IPS-NIHi11 (cell line): ENCODE measurements around the gene STEAP2.
"Not testable (repeated sequence)": the region's sequence is repeated elsewhere in the genome, so short reads cannot be mapped to it uniquely, and the experiment has no call there.

ENCODE experiments used
- DNase-seq: peaks from one replicate; pipeline ENCODE4 v3.0.0; 2012; ENCODE audit warnings: mixed read lengths, low spot score

Gene STEAP2

DNA sequence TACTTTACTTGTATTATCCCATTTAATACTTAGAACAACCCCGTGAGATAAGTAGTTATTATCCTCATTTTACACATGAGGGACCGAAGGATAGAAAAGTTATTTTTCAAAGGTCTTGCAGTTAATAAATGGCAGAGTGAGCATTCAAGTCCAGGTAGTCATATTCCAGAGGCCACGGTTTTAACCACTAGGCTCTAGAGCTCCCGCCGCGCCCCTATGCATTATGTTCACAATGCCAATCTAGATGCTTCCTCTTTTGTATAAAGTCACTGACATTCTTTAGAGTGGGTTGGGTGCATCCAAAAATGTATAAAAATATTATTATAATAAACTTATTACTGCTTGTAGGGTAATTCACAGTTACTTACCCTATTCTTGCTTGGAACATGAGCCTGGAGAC is 22.0 kb downstream of the STEAP2 start:
- no peak for DNase-seq

DNA sequence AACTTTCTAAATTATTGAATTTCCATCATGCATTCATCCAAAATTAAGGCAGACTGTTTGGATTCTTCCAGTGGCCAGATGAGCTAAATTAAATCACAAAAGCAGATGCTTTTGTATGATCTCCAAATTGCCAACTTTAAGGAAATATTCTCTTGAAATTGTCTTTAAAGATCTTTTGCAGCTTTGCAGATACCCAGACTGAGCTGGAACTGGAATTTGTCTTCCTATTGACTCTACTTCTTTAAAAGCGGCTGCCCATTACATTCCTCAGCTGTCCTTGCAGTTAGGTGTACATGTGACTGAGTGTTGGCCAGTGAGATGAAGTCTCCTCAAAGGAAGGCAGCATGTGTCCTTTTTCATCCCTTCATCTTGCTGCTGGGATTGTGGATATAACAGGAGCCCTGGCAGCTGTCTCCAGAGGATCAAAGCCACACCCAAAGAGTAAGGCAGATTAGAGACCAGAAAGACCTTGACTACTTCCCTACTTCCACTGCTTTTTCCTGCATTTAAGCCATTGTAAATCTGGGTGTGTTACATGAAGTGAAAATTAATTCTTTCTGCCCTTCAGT is 25.3 kb downstream of the STEAP2 start:
- no peak for DNase-seq

DNA sequence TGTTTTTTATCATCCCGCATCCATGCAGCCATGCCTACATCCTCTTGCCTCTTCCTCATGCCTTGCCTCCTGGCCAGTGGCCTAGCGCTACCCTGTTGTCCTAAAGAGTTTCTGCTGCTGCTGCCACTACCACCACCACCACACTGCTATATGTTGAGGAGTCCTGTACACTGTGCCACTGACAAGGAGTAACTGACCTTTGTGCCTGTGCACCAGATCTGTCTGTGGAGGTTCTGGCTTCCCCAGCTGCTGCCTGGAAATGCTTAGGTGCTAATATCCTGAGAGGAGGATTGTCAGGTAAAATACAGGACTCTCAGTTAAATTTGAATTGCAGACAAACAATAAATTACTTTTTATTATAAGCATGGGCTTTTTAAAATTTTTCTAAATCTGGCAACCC is 26.5 kb downstream of the STEAP2 start:
- no peak for DNase-seq

DNA sequence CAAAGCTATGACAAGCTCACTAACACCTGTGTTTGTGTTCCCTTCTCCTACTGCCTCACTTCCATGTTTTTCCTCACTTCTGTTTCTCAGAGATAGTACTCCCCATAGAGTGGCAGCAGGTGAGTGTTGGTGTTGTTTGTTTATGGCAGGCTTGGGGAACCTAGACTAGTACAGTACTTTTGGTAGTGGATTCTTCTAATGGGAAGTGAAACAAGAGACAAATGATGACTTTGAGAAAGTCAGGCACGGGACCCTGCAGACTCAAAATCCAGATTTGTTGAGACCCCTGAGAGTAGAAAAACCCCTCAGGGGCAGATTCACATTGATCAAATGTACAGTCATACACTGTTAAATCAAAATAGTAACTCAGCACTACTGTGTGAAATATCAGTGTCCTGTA is 27.0 kb downstream of the STEAP2 start:
- no peak for DNase-seq

DNA sequence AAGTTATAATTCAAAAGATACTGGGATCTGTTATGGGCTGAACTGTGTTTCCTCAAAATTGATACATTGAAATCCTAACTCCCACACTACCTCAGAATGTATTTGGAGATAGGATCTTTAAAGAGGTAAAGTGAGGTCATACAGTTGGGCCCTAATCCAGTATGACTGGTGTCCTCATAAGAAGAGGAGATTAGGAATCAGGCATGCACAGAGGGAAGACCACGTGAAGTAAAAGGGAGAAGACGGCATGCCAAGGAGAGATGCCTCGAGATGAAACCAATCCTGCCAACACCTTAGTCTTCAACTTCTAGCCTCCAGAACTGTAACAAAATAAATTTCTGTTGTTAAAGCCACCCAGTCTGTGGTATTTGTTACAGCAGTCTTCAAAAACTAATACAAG is 27.5 kb downstream of the STEAP2 start:
- DNase-seq, result no peak

DNA sequence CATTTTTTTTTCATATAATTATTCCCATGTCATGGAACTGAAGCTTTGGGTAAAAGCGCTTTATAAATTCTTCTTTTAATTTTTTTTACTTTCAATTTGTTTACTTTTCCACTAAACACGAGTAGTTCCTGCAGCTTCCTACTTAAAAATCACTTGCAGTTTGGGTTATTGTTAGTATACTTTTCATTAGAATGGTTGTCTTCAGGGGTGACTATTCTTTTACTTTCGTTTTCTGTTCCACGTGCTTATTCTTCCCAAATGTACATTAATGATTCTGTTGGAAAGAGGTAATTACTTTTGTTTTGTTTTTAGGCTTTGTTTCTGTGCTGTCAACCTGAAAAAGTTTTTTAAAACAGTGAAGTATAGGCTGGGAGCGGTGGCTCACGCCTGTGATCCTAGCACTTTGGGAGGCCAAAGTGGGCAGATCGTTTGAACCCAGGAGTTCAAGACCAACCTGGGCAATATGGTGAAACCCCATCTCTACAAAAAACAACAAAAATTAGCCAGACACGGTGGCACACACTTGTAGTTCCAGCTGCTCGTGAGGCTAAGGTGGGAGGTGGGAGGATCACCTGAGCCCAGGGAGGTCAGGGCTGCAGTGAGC is 28.2 kb downstream of the STEAP2 start:
- no peak for DNase-seq

DNA sequence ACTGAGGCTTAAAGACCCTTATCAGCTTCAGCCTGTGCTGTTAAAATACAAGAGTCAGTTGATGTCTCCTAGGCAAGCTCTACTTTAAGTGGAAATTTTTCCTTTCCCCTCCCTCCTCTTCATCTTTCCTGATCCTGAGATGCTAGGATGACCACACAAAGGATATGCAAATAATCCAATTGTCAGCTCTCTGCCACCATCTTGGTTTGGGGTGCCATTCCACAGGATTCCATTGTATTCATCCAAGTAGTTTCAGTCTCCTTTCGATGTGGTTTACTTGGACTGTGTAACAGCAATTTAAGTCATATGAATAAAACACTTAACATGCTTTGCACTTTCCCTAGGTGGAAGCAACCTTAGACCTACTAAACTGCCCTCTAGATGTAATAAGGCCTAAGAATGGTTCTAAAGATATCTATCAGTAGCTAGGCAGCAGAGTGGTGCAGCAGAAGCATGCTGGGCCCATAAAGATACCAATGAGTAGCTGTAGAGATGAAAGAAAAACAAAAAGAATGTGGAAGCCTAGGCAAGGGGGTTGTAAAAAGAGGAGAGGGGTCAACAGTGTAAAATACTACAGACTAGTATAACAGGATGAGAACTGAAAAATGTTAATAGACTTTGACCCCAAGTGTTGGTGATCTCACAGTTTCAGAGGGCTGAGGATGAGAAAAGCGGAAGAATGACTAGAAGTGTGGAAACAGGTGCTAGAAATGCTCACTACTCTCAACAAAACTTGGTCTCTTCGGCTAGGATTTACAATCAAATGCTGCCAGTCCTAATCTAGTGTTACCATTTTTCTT is 31.0 kb downstream of the STEAP2 start:
- no peak for DNase-seq

DNA sequence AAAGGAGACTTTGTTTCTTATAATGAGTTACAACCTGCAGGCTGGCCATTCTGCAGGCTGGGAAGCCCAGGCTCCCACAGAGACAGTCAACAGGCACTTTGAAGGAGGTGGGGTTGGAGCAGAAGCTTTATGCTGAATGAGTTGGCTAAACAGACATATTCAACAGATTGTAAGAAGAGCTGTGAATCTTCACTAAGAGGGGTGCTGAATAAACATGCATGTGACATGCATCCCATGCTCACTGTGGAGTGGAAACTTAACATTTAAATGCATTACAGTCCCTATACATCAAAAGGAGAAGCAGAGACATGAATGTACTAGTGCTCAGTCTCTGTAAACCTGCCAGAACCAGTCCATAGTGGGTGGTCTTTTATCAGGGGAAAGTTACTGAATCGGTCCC is 32.0 kb downstream of the STEAP2 start:
- DNase-seq, result no peak

DNA sequence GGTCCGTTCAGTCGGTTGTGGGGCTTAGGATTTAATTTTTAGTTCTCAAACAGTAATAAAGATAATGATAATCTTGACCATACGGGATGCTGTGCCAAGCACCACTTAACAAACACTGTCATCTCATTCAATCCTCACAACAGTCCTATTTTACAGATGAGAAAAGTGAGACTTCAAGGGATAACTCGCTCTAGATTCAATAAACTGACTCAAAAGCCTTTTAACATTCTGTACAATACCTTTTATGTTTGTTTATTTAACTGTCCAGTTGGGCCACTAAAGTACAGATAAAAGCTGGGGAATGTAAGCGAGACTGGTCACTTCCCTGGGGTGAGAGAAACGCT is 33.0 kb downstream of the STEAP2 start:
- no peak for DNase-seq

DNA sequence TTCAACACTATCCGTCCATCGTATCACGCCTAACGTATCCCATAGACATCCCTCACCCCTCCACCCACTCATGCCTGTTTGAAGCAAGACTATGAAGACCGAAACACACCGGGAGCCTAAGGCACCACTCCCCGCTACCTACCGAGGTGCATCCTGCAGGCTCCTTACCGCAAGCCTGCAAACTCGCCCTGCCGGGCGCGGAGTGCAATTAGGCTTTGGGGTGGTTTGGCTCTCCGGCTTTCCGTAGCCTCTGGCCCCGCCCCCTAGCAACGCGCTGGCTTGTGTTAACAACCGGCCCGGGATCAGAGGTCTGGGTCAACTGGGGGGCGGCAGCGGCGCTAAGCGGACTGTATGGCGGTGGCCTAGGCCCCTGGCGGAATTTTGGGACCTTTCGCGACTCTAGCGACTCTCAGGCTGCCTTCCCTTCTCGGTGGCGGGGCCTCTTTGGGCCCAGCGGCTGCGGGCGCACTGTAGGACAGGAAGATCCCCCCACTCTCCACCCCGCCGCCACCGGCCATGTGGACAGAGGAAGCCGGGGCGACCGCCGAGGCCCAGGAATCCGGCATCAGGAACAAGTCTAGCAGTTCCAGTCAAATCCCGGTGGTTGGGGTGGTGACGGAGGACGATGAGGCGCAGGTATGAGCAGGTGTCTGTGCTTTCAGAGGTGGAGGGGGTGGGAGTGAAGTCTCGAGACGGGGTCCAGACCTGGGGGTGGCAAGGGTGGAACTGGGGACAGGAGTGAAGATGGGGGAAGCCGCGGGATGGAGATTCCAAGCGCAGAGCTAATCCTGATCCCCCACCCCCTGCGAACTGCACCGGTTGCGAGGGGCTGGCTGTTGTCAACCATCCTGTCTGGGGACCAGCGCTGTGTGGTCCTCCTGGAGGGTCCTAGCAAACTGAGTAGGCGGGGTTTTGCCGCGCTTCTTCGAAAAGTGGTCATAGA is 33.6 kb downstream of the STEAP2 start, which contains the start of gene CFAP69:
TSS of gene CFAP69 (plus strand) at position 266 of the 943 bp plus-strand sequence. CDS start at position 517, 251 bp downstream.
- peak; percentile 93 for DNase-seq

DNA sequence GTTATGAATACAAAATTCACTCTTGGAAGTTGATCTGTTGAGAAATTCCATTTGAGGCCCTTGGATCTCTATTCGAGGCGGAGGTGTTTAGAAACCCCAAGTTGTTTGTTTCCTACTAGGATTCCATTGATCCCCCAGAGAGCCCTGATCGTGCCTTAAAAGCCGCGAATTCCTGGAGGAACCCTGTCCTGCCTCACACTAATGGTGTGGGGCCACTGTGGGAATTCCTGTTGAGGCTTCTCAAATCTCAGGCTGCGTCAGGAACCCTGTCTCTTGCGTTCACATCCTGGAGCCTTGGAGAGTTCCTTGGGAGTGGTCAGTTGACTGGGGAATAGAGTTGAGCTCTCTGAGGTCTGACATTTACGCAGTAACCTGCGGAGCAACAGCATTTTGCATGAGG is 34.6 kb downstream of the STEAP2 start:
- peak; percentile 26 for DNase-seq

DNA sequence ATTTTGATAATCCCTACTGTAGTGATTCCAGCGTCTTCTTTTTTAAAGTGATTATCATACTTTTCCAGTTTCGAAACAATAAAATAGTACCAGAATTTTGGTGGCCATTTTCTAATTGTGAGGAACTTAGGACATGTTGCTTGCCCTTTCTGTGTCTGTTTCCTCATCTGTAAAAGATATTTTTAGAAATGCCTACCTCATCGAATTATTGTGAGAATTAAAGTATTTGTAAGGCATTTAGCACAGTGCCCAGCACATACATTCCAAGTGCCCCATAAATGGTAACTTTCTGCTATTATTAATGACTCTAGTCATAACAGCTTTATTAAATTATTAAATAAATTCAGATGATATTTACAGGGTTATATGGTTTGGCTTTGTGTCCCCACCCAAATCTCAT is 37.2 kb downstream of the STEAP2 start:
- no peak for DNase-seq

DNA sequence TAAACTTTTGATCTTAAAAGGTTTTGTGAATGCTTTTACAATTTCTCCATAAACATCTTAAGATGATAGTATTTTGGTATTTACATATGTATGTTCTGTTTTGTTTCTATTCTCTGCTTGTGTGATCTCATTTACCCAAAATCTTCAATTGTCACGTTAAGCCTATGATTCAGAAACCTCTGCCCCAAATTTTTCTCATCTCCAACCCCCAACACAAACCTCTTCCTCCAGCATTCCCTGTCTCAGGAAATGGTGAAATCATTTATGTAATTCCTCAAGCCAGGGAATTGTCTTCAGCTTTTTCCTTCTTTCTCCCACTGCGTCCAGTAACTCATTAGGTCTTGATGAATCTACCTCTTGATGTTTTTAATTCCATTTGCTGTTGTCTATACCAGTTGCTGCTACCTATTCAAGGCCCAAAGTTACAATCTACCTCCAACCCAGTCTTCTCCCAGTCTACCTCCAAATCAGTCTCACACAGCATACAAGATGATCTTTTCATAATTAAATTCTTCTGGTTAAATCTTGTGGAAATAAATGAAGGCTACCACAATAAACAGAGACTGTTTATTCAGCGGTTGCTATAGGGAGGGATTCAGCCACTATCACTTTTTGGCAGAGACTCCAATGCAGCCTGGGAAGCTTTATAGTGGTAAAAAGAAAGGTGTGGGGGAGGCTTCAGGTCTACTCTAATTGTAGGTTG is 39.2 kb downstream of the STEAP2 start:
- no peak for DNase-seq

DNA sequence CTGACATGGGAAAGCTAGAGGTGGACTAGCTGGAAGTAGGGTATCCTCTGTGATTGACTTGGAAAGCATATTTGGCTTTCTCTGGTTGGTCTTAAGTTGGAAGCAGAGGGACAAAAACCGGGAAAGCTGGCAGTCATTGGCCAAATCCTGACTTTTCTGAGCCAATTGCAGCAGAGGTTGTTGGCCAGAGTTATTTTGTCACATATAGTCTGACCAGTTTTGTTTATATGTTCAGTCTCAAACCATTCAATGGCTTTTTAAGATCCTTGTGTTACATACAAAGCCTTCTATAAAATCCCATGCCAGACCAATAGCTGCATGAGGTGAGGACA is 39.7 kb downstream of the STEAP2 start:
- DNase-seq, result no peak

DNA sequence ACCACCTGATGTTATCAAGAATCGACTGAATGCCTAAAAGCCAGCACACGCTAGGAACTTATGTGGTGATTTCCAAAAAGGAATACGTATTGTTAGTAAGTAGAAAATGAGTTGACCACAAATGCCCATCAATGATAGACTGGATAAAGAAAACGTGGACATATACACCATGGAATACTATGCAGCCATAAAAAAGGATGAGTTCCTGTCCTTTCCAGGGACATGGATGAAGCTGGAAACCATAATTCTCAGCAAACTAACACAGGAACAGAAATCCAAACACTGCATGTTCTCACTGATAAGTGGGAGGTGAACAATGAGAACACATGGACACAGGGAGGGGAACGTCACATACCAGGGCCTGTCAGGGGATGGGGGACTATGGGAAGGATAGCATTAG is 44.5 kb downstream of the STEAP2 start:
- not testable (repeated sequence) for DNase-seq

DNA sequence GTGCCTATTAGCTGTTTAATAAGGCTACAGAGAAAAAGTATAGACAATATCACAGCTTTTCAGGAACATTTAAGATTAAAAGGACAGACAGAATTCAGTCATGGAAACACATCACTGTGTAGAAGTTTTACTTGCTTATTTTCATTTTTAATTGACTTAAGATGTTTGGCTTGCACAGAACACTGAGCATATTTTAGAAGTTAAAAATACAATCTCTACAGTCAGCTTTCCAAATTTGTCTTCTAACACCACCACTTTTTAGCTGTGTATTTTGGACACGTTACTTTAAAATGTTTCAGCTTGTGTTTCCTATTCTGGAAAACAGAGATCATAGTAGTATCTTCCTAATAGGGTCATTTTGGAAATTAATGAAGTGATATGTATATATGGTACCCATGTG is 45.2 kb downstream of the STEAP2 start:
- DNase-seq, result no peak

DNA sequence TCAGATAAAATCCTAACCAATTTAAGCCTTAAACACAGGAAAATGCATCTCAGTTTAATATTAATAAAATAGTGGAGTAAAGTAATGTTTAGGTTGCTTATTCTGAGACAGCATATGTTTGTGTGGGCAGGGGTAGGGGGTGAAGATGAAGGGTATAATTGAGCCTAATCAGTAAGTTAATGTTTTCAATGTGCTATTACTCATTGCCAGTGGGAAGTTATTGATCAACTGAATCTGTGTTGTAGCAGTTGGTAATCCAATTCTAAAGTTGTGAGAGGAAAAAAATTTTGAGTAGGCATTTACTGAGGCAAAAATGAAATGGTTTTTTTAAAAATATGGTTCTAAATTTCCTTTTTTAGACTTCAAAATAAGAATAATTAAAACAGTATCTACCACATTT is 49.9 kb downstream of the STEAP2 start:
- no peak for DNase-seq

DNA sequence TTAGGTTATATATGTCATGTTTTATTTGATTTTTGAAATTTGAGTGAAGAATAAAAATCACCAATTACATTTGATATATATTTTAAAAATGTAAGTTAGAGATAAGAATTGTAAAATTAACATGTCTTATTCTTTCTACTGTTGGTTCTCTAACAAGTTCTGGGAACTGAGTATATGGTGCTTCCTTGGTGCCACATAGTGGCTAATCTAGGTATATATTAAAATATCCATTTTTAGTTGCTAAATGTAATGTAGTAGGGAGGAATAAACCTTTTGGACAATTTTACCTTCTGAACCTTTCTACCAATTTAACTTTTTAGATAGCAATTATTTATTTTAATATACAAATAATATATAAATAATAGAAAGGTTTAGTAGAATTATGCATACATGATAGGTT is 50.9 kb downstream of the STEAP2 start:
- peak; percentile 19 for DNase-seq

DNA sequence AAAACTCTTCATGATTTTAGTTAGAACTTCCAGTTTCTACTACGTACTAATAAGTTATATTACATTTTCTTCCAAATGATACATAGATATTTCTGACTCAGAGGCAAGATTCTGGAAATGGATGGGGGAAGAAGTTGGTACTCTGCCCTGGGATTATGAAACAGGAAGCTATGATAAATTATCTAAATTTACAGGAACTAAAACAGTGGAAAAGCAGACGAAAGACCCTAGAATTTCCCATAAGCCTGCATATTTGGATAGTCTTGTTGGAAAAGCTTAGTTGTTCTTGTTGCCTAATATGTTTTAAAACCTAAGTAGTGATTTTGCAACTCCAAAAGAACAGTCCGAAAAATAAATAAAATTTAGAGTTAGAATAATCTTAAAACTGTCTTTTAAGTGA is 55.3 kb downstream of the STEAP2 start:
- no peak for DNase-seq

DNA sequence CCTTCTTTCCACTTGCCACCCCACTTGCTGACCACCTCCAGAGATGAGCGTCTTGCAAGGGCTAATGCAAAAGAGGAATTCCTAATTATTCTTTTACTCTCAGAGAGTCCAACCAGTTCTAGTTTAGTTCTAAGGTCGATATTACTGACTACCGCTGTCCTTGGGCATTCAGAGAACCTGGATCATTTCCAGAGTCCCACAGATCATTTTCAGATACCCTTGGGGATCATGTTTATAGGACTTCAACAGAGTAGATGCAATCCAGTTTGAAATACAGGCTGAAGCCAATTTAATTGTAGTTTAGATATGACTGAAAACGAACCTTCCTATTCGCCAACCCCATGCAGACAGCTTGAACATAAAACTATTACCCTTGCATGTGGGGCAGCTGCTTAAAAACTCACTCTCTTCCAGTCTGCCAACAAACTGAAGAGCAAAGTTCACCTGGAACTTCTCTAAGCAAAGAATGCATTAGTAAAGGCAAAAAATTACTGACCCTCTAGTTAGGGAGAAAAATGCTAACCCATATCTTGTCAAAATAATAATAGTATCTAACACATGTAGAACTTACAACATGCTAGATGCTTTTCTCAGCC is 55.8 kb downstream of the STEAP2 start:
- no peak for DNase-seq

DNA sequence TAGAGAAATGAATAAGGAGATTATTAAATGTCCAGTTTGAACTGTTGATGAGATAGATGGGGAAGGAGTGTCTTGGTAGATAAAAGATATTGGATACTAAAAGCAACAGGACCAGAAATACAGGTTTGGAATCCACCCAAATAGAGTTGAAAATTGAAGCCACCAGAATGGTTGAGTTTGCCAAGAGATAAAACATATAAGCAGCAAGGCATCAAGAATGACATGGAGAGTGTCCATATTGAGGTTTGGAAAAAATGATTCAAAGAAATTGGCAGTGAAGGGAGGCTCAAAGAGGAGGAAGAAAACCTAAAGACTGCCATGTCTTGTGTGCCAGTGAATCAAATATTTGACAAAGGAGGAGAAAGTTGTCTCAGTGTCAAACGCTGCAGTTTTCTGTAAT is 57.6 kb downstream of the STEAP2 start:
- no peak for DNase-seq
